SU-DHL-6 (cell line): ENCODE data around the gene RBM22.

ENCODE experiments used
- H2AFZ ChIP-seq: fragments of 200-600 bp; sonication (generic); 2 replicates; pipeline ENCODE4 v1.6.1; 2014; ENCODE audit warnings: low read depth, mild to moderate bottlenecking, moderate library complexity, mixed read lengths, antibody characterized with exemption, low read length; ENCODE audit not compliant: severe bottlenecking
- H3F3A ChIP-seq: fragments of 200-600 bp; shearing (Covaris generic); 2 replicates; pipeline ENCODE4 v1.6.0; 2016; ENCODE audit warnings: antibody characterized with exemption, mild to moderate bottlenecking; ENCODE audit not compliant: insufficient read depth
- H3K27ac ChIP-seq: fragments of 200-600 bp; sonication (generic); 2 replicates; pipeline ENCODE4 v1.5.1; 2016; ENCODE audit warnings: low read depth, mild to moderate bottlenecking, low read length, moderate library complexity, mixed read lengths
- H3K27me3 ChIP-seq: fragments of 200-600 bp; sonication (generic), shearing (Covaris generic); 2 replicates; pipeline ENCODE4 v1.6.0; 2014; ENCODE audit warnings: mild to moderate bottlenecking, low read length
- H3K36me3 ChIP-seq: fragments of 200-600 bp; sonication (generic); 2 replicates; pipeline ENCODE4 v1.6.1; 2014; ENCODE audit warnings: mild to moderate bottlenecking, low read length, mixed read lengths
- H3K4me2 ChIP-seq: fragments of 300-600, 200-600 bp; shearing (Covaris generic), sonication (generic); 2 replicates; pipeline ENCODE4 v1.6.0; 2014; ENCODE audit warnings: low read length, low read depth, mild to moderate bottlenecking; ENCODE audit not compliant: poor library complexity, severe bottlenecking
- H3K4me3 ChIP-seq: fragments of 200-600 bp; sonication (generic); 2 replicates; pipeline ENCODE4 v1.5.1; 2014; ENCODE audit warnings: antibody characterized with exemption, low read length, mild to moderate bottlenecking, mixed read lengths; ENCODE audit not compliant: insufficient read depth, poor library complexity, severe bottlenecking
- H3K79me2 ChIP-seq: fragments of 200-600 bp; sonication (generic); 2 replicates; pipeline ENCODE4 v1.6.1; 2014; ENCODE audit warnings: mild to moderate bottlenecking, low read length, moderate library complexity; ENCODE audit not compliant: insufficient read depth
- H3K9ac ChIP-seq: fragments of 200-600 bp; sonication (generic); 2 replicates; pipeline ENCODE4 v1.7.0; 2014; ENCODE audit warnings: mild to moderate bottlenecking, low read length
- H3K9me2 ChIP-seq: fragments of 200-600 bp; sonication (generic); replicated peaks from 2 replicates; pipeline ENCODE4 v1.6.1; 2014; ENCODE audit warnings: low read length; ENCODE audit not compliant: insufficient read depth
- H3K9me3 ChIP-seq: fragments of 200-600 bp; sonication (generic); 2 replicates; pipeline ENCODE4 v1.6.1; 2014; ENCODE audit warnings: low read length, mixed read lengths; ENCODE audit not compliant: insufficient read depth
- H4K20me1 ChIP-seq: fragments of 200-600 bp; sonication (generic); 2 replicates; pipeline ENCODE4 v1.6.1; 2014; ENCODE audit warnings: low read depth, mild to moderate bottlenecking, antibody characterized with exemption, low read length, moderate library complexity, mixed read lengths
- CTCF ChIP-seq: fragments of 200-600 bp; sonication (generic); IDR thresholded peaks from one replicate; pipeline ENCODE4 v1.5.1; 2017; ENCODE audit warnings: antibody characterized with exemption, mild to moderate bottlenecking, low read length, moderate library complexity; ENCODE audit not compliant: insufficient read depth, poor library complexity, severe bottlenecking
- EZH2phosphoT487 ChIP-seq: fragments of 200-600 bp; sonication (generic), shearing (Covaris generic); conservative IDR thresholded peaks from 2 replicates; pipeline ENCODE4 v1.6.1; 2018; ENCODE audit warnings: mild to moderate bottlenecking, antibody characterized with exemption, low read length, moderate library complexity, mixed read lengths

Gene RBM22

GRCh38 chr5:150641006-150641570 lies 59.8 kb downstream of the RBM22 start:
- H3F3A ChIP-seq = no peaks in the 10 kb centered on the region
- H3K4me2 ChIP-seq = no peak overlapping the region
- no peak overlapping the region for H3K9ac ChIP-seq
- no peaks in the 10 kb centered on the region for H4K20me1 ChIP-seq
- no peak overlapping the region for H3K27ac ChIP-seq
- no peak overlapping the region for H3K4me3 ChIP-seq
- no peaks in the 10 kb centered on the region for H3K79me2 ChIP-seq
- H3K9me3 ChIP-seq = no peaks in the 10 kb centered on the region
- no peaks in the 10 kb centered on the region for H3K9me2 ChIP-seq
- TF ChIP-seq EZH2phosphoT487 (no peak), CTCF (no peak)
- H3K27me3 ChIP-seq = no peaks in the 10 kb centered on the region
- no peaks in the 10 kb centered on the region for H3K36me3 ChIP-seq
- no peak overlapping the region for H2AFZ ChIP-seq
